ENCODE measurements around the gene CENPA. TPM values are rescaled to one million over a fixed set of nuclear protein-coding genes. Genes with fewer than 3 reads are reported as not detected.

The CENPA gene
- polyA plus RNA-seq, 1 of the 3 experiments (the other 2 are of a cell fraction): 19.5 TPM

GRCh38 chr2:26769089-26769761 lies 16.6 kb upstream of the CENPA start:
- H4K20me1 ChIP-seq (ENCODE audit: insufficient read depth): peaks cover 61% of the 10 kb centered on the region
- no peak overlapping the region for H3K4me3 ChIP-seq (ENCODE audit: low read depth in 2 of 2, low read length in 1 of 2)
- POLR2A ChIA-PET: interaction anchor here (0.6 to 0.7 kb wide), 2 partner anchors 17 to 183 kb away, joined by 3 read pairs; no protein-coding TSS in a partner anchor
- H3K79me2 ChIP-seq (ENCODE audit: insufficient read depth): peaks cover 99% of the 10 kb centered on the region
- no peaks in the 10 kb centered on the region for H3K9me2 ChIP-seq
- H3K4me1 ChIP-seq (ENCODE audit: control insufficient read depth in 1 of 2, insufficient read depth in 2 of 2, low read depth in 1 of 2, low read length in 1 of 2): peaks cover 26 to 43% of the 10 kb centered on the region in 2 experiments; a peak in 3 of 4 replicates
- H3K36me3 ChIP-seq (replicated peaks in 1 of 2; ENCODE audit: control insufficient read depth in 1 of 2, insufficient read depth in 2 of 2, low read length in 1 of 2): peaks cover 4 to 7% of the 10 kb centered on the region in 2 experiments
- H3K27ac ChIP-seq (ENCODE audit: low read depth in 2 of 2, low read length in 1 of 2): peak overlapping the region in 1 of 2 experiments; percentile 30; a peak in 1 of 4 replicates
- H3F3A ChIP-seq (replicated peaks; ENCODE audit: insufficient read depth): no peaks in the 10 kb centered on the region
- H3K9me3 ChIP-seq: no peaks in the 10 kb centered on the region
- H3K27me3 ChIP-seq (ENCODE audit: insufficient read depth): no peaks in the 10 kb centered on the region
- H2AFZ ChIP-seq (ENCODE audit: low read depth): no peak overlapping the region
- H3K9ac ChIP-seq: no peak overlapping the region
- no peak overlapping the region for H3K4me2 ChIP-seq
- no peak for DNase-seq
- WGBS (ENCODE audit: low lambda C conversion rate): 74% methylated on average over 14 of the region's 14 CpGs
- TF ChIP-seq SMC3 (IDR thresholded peaks at IDR 0.05; ENCODE audit: low read depth, low read length): no peak
- TF ChIP-seq FOXJ3 (CRISPR knock-in tag; IDR thresholded peaks at IDR 0.05): no peak
- TF ChIP-seq EZH2phosphoT487 (IDR thresholded peaks at IDR 0.05; ENCODE audit: borderline replicate concordance, low read depth): no peak
- no peak for TF ChIP-seq RXRA (IDR thresholded peaks at IDR 0.05; ENCODE audit: borderline replicate concordance, low read depth)
- TF ChIP-seq GATA2 (CRISPR knock-in tag; IDR thresholded peaks at IDR 0.05): no peak
- no peak for TF ChIP-seq REST (IDR thresholded peaks at IDR 0.05; ENCODE audit: low read depth, low read length)
- no peak; the same call in 1 of the 2 replicates for TF ChIP-seq FOSL2 (IDR thresholded peaks at IDR 0.05; ENCODE audit: borderline replicate concordance, low read depth)
- TF ChIP-seq ELF1 (IDR thresholded peaks at IDR 0.05): no peak
- CTCF ChIA-PET: interaction anchor here (0.6 to 7.0 kb wide), 5 partner anchors 9 to 193 kb away, joined by 3 to 36 read pairs (median 7); no protein-coding TSS in a partner anchor

GRCh38 chr2:26770986-26771586 lies 14.8 kb upstream of the CENPA start:
- Histone ChIP-seq H4K20me1 (ENCODE audit: insufficient read depth) (peaks cover 55% of the 10 kb centered on the region), H3K4me3 (ENCODE audit: low read depth in 2 of 2, low read length in 1 of 2) (no peak overlapping the region), H3K4me2 (no peak overlapping the region), H2AFZ (ENCODE audit: low read depth) (no peak overlapping the region), H3K9me2 (no peaks in the 10 kb centered on the region), H3K4me1 (ENCODE audit: control insufficient read depth in 1 of 2, insufficient read depth in 2 of 2, low read depth in 1 of 2, low read length in 1 of 2) (peaks cover 20 to 28% of the 10 kb centered on the region in 2 experiments; a peak in 2 of 4 replicates), H3K9me3 (no peaks in the 10 kb centered on the region), H3F3A (replicated peaks; ENCODE audit: insufficient read depth) (no peaks in the 10 kb centered on the region), H3K36me3 (replicated peaks in 1 of 2; ENCODE audit: control insufficient read depth in 1 of 2, insufficient read depth in 2 of 2, low read length in 1 of 2) (peaks cover 4 to 24% of the 10 kb centered on the region in 2 experiments), H3K79me2 (ENCODE audit: insufficient read depth) (peaks cover 88% of the 10 kb centered on the region), H3K9ac (no peak overlapping the region), H3K27me3 (ENCODE audit: insufficient read depth) (no peaks in the 10 kb centered on the region), H3K27ac (ENCODE audit: low read depth in 2 of 2, low read length in 1 of 2) (peak overlapping the region in 1 of 2 experiments; percentile 19; a peak in 1 of 4 replicates)
- TF ChIP-seq USF1 (IDR thresholded peaks at IDR 0.05; ENCODE audit: borderline replicate concordance, low read depth) (no peak), RFX5 (IDR thresholded peaks at IDR 0.05; ENCODE audit: low read length) (no peak), ELF1 (IDR thresholded peaks at IDR 0.05) (no peak), GABPA (IDR thresholded peaks at IDR 0.05; ENCODE audit: low read depth) (no peak), EZH2phosphoT487 (IDR thresholded peaks at IDR 0.05; ENCODE audit: borderline replicate concordance, low read depth) (no peak), TCF12 (IDR thresholded peaks at IDR 0.05) (no peak), CTCF (IDR thresholded peaks at IDR 0.05) (peak; percentile 57), NFIC (IDR thresholded peaks at IDR 0.05; ENCODE audit: borderline replicate concordance) (peak; percentile 93), CHD2 (IDR thresholded peaks at IDR 0.05; ENCODE audit: low read length, partially characterized antibody) (no peak), FOXM1 (IDR thresholded peaks at IDR 0.05; ENCODE audit: low read depth) (no peak), FOXJ3 (CRISPR knock-in tag; IDR thresholded peaks at IDR 0.05) (no peak), JUND (IDR thresholded peaks at IDR 0.05) (no peak), TAF1 (IDR thresholded peaks at IDR 0.05; ENCODE audit: borderline replicate concordance, low read depth, low read length) (0 out of 2 replicates have a peak, but pooled peaks have one; percentile 12)
- DNase-seq: peak; percentile 49
- POLR2A ChIA-PET: interaction anchor here (0.8 kb wide), 1 partner anchor 81 kb away, joined by 3 read pairs; no protein-coding TSS in a partner anchor
- CTCF ChIA-PET: interaction anchor here (1.0 to 7.0 kb wide), 5 partner anchors 11 to 151 kb away, joined by 3 to 36 read pairs (median 4); no protein-coding TSS in a partner anchor
- WGBS (ENCODE audit: low lambda C conversion rate): 75% methylated on average over 6 of the region's 6 CpGs

Measured in SK-N-SH (cell line).